Fibroblast of lung (primary cell): ENCODE measurements around the gene RDH16. TPM values are rescaled to one million over a fixed set of nuclear protein-coding genes. Genes with fewer than 3 reads are reported as not detected.

Experiments
- DNase-seq, 2 donors: peaks; one replicate each; pipeline versions ENCODE4 v3.0.0 to v3.0.0-alpha.2; 2010; ENCODE audit warnings: low read depth in 2 of 2
- H2AFZ ChIP-seq: 2 replicates; pipeline ENCODE4 v1.5.1; 2012; ENCODE audit warnings: low read length, control low read depth, inconsistent platforms
- H3K27ac ChIP-seq: 2 replicates; pipeline ENCODE4 v1.5.1; 2011; ENCODE audit warnings: low read length, control low read depth; ENCODE audit not compliant: insufficient read depth
- H3K27me3 ChIP-seq: 2 replicates; pipeline ENCODE4 v1.5.1; 2011; ENCODE audit warnings: mild to moderate bottlenecking, low read length; ENCODE audit not compliant: control insufficient read depth, insufficient read depth
- H3K36me3 ChIP-seq: 2 replicates; pipeline ENCODE4 v1.5.1; 2011; ENCODE audit warnings: low read length; ENCODE audit not compliant: control insufficient read depth, insufficient read depth
- H3K4me1 ChIP-seq: 2 replicates; pipeline ENCODE4 v1.5.1; 2011; ENCODE audit warnings: low read length; ENCODE audit not compliant: control insufficient read depth, insufficient read depth; ENCODE audit errors: extremely low read depth
- H3K4me2 ChIP-seq: 2 replicates; pipeline ENCODE4 v1.5.1; 2011; ENCODE audit warnings: low read length, control low read depth; ENCODE audit not compliant: insufficient read depth; ENCODE audit errors: extremely low read depth
- H3K4me3 ChIP-seq, 4 experiments: fragments of 200-600 bp in 1 of 4; sonication (generic) in 1 of 4; replicated peaks in 1 of 4; 2 replicates each; pipeline ENCODE4 v1.5.1; 2011 to 2016; ENCODE audit warnings: low read length in 4 of 4, low read depth in 3 of 4, mild to moderate bottlenecking in 3 of 4, control low read depth in 2 of 4, inconsistent platforms in 1 of 4, mixed read lengths in 1 of 4; ENCODE audit not compliant: insufficient read depth in 1 of 4; ENCODE audit errors: control extremely low read depth in 1 of 4
- H3K79me2 ChIP-seq: 2 replicates; pipeline ENCODE4 v1.5.1; 2012; ENCODE audit warnings: mild to moderate bottlenecking, low read length, inconsistent platforms; ENCODE audit not compliant: control insufficient read depth, insufficient read depth
- H3K9ac ChIP-seq: 2 replicates; pipeline ENCODE4 v1.5.1; 2011; ENCODE audit warnings: mild to moderate bottlenecking, low read length, control low read depth; ENCODE audit not compliant: insufficient read depth
- H3K9me3 ChIP-seq: 2 replicates; pipeline ENCODE4 v1.5.1; 2012; ENCODE audit warnings: low read depth, low read length; ENCODE audit not compliant: control insufficient read depth, insufficient read depth
- H4K20me1 ChIP-seq: 2 replicates; pipeline ENCODE4 v1.5.1; 2011; ENCODE audit warnings: low read length; ENCODE audit not compliant: control insufficient read depth, insufficient read depth; ENCODE audit errors: extremely low read depth
- EZH2 ChIP-seq: IDR thresholded peaks from 2 replicates; pipeline ENCODE4 v1.5.1; 2012; ENCODE audit warnings: low read length, control low read depth, mild to moderate bottlenecking; ENCODE audit errors: missing control alignments
- polyA minus RNA-seq: library from RNA; depleted of rRNA, polyadenylated mRNA; stranded (reverse); fragments of >200 nt; gene quantifications from 2 replicates; pipeline ENCODE4 v1.2.3, GENCODE V29; 2011; ENCODE audit warnings: low replicate concordance
- polyA plus RNA-seq, 2 donors: library from polyadenylated mRNA; depleted of rRNA in 1 of 2; stranded (reverse) in 1 of 2; unstranded in 1 of 2; fragments of >200 nt; gene quantifications; 2 replicates each; pipeline ENCODE4 v1.2.1, GENCODE V29; 2011 to 2012; ENCODE audit warnings: missing spikeins in 1 of 2
- total RNA-seq: library from RNA; depleted of rRNA; stranded (reverse); fragments of >200 nt; gene quantifications from 2 replicates; pipeline ENCODE4 v1.2.1, GENCODE V29; 2014
- TF ChIP-seq, protein P1 (sequence below), 2 donors: IDR thresholded peaks in 1 of 2; conservative IDR thresholded peaks in 1 of 2; 1 replicate in 1 of 2; 2 replicates in 1 of 2; pipeline ENCODE4 v1.5.1; 2011 to 2012; ENCODE audit warnings: low read length in 2 of 2, control low read depth in 1 of 2, inconsistent platforms in 1 of 2, low read depth in 1 of 2, mild to moderate bottlenecking in 1 of 2

Gene RDH16, protein sequence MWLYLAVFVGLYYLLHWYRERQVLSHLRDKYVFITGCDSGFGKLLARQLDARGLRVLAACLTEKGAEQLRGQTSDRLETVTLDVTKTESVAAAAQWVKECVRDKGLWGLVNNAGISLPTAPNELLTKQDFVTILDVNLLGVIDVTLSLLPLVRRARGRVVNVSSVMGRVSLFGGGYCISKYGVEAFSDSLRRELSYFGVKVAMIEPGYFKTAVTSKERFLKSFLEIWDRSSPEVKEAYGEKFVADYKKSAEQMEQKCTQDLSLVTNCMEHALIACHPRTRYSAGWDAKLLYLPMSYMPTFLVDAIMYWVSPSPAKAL
- total RNA-seq (0.17 and 0.26 TPM in 2 replicates), polyA plus RNA-seq (0.02 TPM in 1 of 2 replicates, not detected in the other), polyA minus RNA-seq (not detected in 2 replicates)
- not detected in 2 replicates for polyA plus RNA-seq (2012)

GRCh38 chr12:56957229-56958052 lies at the start of gene RDH16:
Gene RDH16, minus strand, starts transcription at chr12:56957608. Its CDS starts 146 bp downstream, at chr12:56957462.
- Histone ChIP-seq H3K4me2 (no peak within 1 kb of the TSS), H2AFZ (no peak within 1 kb of the TSS), H3K9ac (no peak within 1 kb of the TSS), H3K4me3 (no peak within 1 kb of the TSS), H3K4me1 (no peaks in the 10 kb centered on the region), H3K36me3 (no peaks in the 10 kb centered on the region), H3K79me2 (no peaks in the 10 kb centered on the region), H3K27ac (no peak within 1 kb of the TSS), H3K9me3 (no peaks in the 10 kb centered on the region), H4K20me1 (no peaks in the 10 kb centered on the region), H3K27me3 (peaks cover 3% of the 10 kb centered on the region)
- DNase-seq = no peak
- TF ChIP-seq, protein P1, sequence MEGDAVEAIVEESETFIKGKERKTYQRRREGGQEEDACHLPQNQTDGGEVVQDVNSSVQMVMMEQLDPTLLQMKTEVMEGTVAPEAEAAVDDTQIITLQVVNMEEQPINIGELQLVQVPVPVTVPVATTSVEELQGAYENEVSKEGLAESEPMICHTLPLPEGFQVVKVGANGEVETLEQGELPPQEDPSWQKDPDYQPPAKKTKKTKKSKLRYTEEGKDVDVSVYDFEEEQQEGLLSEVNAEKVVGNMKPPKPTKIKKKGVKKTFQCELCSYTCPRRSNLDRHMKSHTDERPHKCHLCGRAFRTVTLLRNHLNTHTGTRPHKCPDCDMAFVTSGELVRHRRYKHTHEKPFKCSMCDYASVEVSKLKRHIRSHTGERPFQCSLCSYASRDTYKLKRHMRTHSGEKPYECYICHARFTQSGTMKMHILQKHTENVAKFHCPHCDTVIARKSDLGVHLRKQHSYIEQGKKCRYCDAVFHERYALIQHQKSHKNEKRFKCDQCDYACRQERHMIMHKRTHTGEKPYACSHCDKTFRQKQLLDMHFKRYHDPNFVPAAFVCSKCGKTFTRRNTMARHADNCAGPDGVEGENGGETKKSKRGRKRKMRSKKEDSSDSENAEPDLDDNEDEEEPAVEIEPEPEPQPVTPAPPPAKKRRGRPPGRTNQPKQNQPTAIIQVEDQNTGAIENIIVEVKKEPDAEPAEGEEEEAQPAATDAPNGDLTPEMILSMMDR (conservative IDR thresholded peaks at IDR 0.05 in 1 of 2, IDR thresholded peaks at IDR 0.05 in 1 of 2; ENCODE audit: low read depth in 1 of 2, low read length in 2 of 2) = no peak
- TF ChIP-seq EZH2 = no peak

DNA sequence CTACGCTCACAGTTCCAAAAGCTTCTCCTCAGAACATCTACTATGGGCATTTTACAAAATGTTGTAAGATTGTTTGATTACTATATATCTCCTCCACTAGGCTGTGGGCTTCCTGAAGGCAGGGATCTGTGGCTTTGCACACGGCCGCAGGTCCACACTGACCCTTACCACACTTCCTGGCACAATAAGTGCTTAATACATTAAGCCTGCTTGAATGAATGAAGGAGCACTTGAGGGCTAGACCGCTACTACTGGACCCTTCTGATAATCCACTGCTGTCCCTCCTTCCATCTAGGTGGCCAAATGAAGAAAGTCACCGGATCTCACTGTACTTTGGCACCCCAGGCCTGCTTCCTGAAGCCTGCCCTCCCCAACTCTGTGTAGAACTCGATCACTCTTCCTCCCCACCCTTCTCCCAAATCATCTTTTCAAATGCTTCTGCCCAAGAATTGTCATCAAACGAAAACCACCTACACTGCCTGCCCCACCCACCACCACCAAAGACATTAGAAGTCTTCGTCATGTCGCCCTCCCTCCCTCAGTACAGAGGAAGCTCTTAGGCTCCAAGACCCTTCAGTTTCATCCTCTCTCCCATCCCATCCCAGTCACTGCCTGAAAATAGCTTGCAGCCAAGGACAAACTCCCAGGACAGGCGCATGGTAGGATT lies 49.5 kb upstream of the RDH16 start:
- DNase-seq = no peak
- Histone ChIP-seq H3K4me2 (peak overlapping the region; percentile 11), H3K27ac (no peak overlapping the region), H4K20me1 (no peaks in the 10 kb centered on the region), H3K4me3 (peak overlapping the region in 2 of 4 experiments; percentile 20 to 27), H3K9ac (no peak overlapping the region), H3K79me2 (peaks cover 22% of the 10 kb centered on the region), H3K4me1 (peaks cover 7% of the 10 kb centered on the region), H2AFZ (peak overlapping the region; percentile 39), H3K36me3 (peaks cover 16% of the 10 kb centered on the region), H3K27me3 (peaks cover under 1% of the 10 kb centered on the region), H3K9me3 (no peaks in the 10 kb centered on the region)
- TF ChIP-seq, protein P1 (conservative IDR thresholded peaks at IDR 0.05 in 1 of 2, IDR thresholded peaks at IDR 0.05 in 1 of 2; ENCODE audit: low read depth in 1 of 2, low read length in 2 of 2) = peak in 1 of 2 donors; percentile 7
- TF ChIP-seq EZH2 = no peak
